CD4-positive, alpha-beta memory T cell (primary cell): Measurements from ENCODE around the gene TFCP2L1. TPM values are rescaled to one million over a fixed set of nuclear protein-coding genes. Genes with fewer than 3 reads are reported as not detected.

Experiments used
- CTCF ChIA-PET: fragments of 350-600 bp; sonication (Branson Sonifier 250); formaldehyde crosslinking; loops from one replicate; lab custom pipeline; 2021; ENCODE audit warnings: inconsistent platforms; ENCODE audit not compliant: partially characterized antibody; lab: Charles Lee
- POLR2A ChIA-PET: fragments of 350-600 bp; sonication (Branson Sonifier 250); formaldehyde crosslinking; loops from one replicate; lab custom pipeline; 2021; ENCODE audit not compliant: partially characterized antibody; lab: Charles Lee
- DNase-seq, 5 donors: peaks; one replicate each; pipeline versions ENCODE4 v3.0.0 to v3.0.0-alpha.2; 2020 to 2022; ENCODE audit warnings: mixed read lengths in 1 of 5
- H3K27ac ChIP-seq: one replicate; pipeline ENCODE4 v1.7.0; 2013; ENCODE audit warnings: low read depth, low read length
- H3K27me3 ChIP-seq: 2 replicates; pipeline ENCODE4 v1.7.0; 2013; ENCODE audit warnings: mild to moderate bottlenecking, low read length, moderate library complexity; ENCODE audit not compliant: insufficient read depth
- H3K36me3 ChIP-seq: 2 replicates; pipeline ENCODE4 v1.7.0; 2013; ENCODE audit warnings: mild to moderate bottlenecking, low read length, moderate library complexity; ENCODE audit not compliant: insufficient read depth
- H3K4me1 ChIP-seq: 2 replicates; pipeline ENCODE4 v1.7.0; 2013; ENCODE audit warnings: mild to moderate bottlenecking, low read length, moderate library complexity; ENCODE audit not compliant: insufficient read depth
- H3K4me3 ChIP-seq, 2 donors: one replicate each; pipeline ENCODE4 v1.7.0; 2013; ENCODE audit warnings: low read length in 2 of 2, mild to moderate bottlenecking in 1 of 2
- H3K9me3 ChIP-seq, 2 donors: one replicate each; pipeline ENCODE4 v1.7.0; 2013; ENCODE audit warnings: low read length in 2 of 2, control low read depth in 1 of 2; ENCODE audit not compliant: control insufficient read depth in 1 of 2
- H3K27ac Mint-ChIP-seq, 7 donors: one replicate each; pipeline ENCODE4 v1.8.0; 2020 to 2021; ENCODE audit warnings: mixed read lengths in 7 of 7, mild to moderate bottlenecking in 6 of 7, inconsistent platforms in 3 of 7, moderate library complexity in 3 of 7
- H3K27me3 Mint-ChIP-seq, 2 donors: one replicate each; pipeline ENCODE4 v1.8.0; 2020 to 2021; ENCODE audit warnings: mixed read lengths in 2 of 2
- H3K36me3 Mint-ChIP-seq, 2 donors: one replicate each; pipeline ENCODE4 v1.8.0; 2020 to 2021; ENCODE audit warnings: mixed read lengths in 2 of 2, inconsistent platforms in 1 of 2, mild to moderate bottlenecking in 1 of 2
- H3K4me1 Mint-ChIP-seq, 4 donors: one replicate each; pipeline ENCODE4 v1.8.0; 2020 to 2021; ENCODE audit warnings: mixed read lengths in 4 of 4, mild to moderate bottlenecking in 1 of 4
- H3K4me3 Mint-ChIP-seq, 8 donors: one replicate each; pipeline ENCODE4 v1.8.0; 2020 to 2021; ENCODE audit warnings: mixed read lengths in 8 of 8, mild to moderate bottlenecking in 7 of 8, moderate library complexity in 6 of 8, inconsistent platforms in 3 of 8
- H3K9me3 Mint-ChIP-seq, 8 donors: one replicate each; pipeline ENCODE4 v1.8.0; 2020 to 2021; ENCODE audit warnings: mixed read lengths in 8 of 8, mild to moderate bottlenecking in 5 of 8, inconsistent platforms in 3 of 8, moderate library complexity in 1 of 8
- intact Hi-C: fragments of 100-400 bp; cut with micrococcal nuclease; formaldehyde crosslinking; loops from one replicate; pipeline ENCODE4 v1.15.1; 2023
- polyA plus RNA-seq, 2 donors: library from polyadenylated mRNA; unstranded; fragments of 300-500 nt; fragmentation: Illumina TruSeq; gene quantifications; one replicate each; pipeline ENCODE4 v1.2.3, GENCODE V29; 2021
- total RNA-seq, 2 experiments: library from RNA; stranded (reverse); gene quantifications; one replicate each; pipeline ENCODE4 v1.2.3, GENCODE V29; 2021

TFCP2L1 gene
- total and polyA plus RNA-seq, 4 experiments from 2014 or later: 0.06 TPM; not detected in 3

GRCh38 chr2:121192576-121192975 is 92.4 kb downstream of the TFCP2L1 start:
- intact Hi-C loops: no loop called here
- H3K4me1 ChIP-seq: no peaks in the 10 kb centered on the region
- Mint-ChIP-seq H3K27me3 (no peaks in the 10 kb centered on the region), H3K9me3 (peaks cover 0 to 3% (median 0%) of the 10 kb centered on the region in 8 donors), H3K27ac (peak overlapping the region in 1 of 7 donors; percentile 31), H3K4me1 (no peaks in the 10 kb centered on the region), H3K36me3 (no peaks in the 10 kb centered on the region), H3K4me3 (no peak overlapping the region)
- ChIA-PET POLR2A (no interaction called here), CTCF (no interaction called here)
- DNase-seq: no peak
- H3K27me3 ChIP-seq: no peaks in the 10 kb centered on the region
- H3K4me3 ChIP-seq: no peak overlapping the region
- H3K36me3 ChIP-seq: no peaks in the 10 kb centered on the region
- H3K9me3 ChIP-seq: no peaks in the 10 kb centered on the region
- no peak overlapping the region for H3K27ac ChIP-seq

GRCh38 chr2:121191191-121192170 is 93.5 kb downstream of the TFCP2L1 start:
- H3K4me1 Mint-ChIP-seq: no peaks in the 10 kb centered on the region
- no peaks in the 10 kb centered on the region for H3K27me3 ChIP-seq
- POLR2A ChIA-PET: no interaction called here
- CTCF ChIA-PET: no interaction called here
- no peaks in the 10 kb centered on the region for H3K4me1 ChIP-seq
- H3K27ac ChIP-seq: no peak overlapping the region
- H3K36me3 Mint-ChIP-seq: no peaks in the 10 kb centered on the region
- H3K9me3 Mint-ChIP-seq: peaks cover 0 to 3% (median 0%) of the 10 kb centered on the region in 8 donors
- H3K36me3 ChIP-seq: no peaks in the 10 kb centered on the region
- no peak overlapping the region for H3K4me3 ChIP-seq
- no peak overlapping the region for H3K4me3 Mint-ChIP-seq
- H3K27me3 Mint-ChIP-seq: no peaks in the 10 kb centered on the region
- intact Hi-C loops: no loop called here
- no peak overlapping the region for H3K27ac Mint-ChIP-seq
- DNase-seq: no peak
- H3K9me3 ChIP-seq: no peaks in the 10 kb centered on the region

DNA sequence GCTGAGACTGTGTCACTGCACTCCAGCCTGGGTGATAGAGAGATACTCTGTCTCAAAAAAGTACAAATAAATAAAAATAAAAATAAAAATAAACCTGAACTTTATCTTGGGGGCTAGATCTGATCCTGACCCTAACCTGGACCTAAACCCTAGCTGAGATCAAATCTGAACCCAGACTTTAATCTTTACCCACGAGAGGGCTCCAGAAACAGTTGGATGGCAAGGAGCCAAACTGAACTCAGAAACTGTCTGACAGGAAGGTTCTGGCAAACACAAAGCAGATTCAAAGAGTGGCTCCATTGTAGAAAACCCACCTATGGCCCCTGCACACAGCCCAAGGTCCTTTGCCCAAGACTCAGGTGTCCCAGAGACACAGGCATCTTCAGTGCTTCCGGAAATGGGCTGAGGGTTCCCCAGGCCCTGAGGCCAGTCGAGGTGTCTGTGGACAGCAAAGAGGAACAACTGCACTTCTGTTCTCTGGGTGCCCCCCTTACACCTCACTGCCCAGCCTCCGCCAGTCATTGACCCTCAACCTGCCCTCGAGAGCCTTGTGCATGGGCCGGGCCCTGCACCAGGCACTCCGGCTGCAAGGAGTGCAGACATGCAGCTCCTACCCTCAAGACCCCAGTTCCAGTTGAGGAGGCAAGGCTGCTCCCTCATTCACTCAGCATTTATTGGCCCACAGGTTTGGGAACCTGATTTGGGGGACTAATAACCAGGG is 95.2 kb downstream of the TFCP2L1 start:
- Histone ChIP-seq H3K27ac (no peak overlapping the region), H3K9me3 (no peaks in the 10 kb centered on the region), H3K4me1 (no peaks in the 10 kb centered on the region), H3K4me3 (no peak overlapping the region), H3K36me3 (no peaks in the 10 kb centered on the region), H3K27me3 (no peaks in the 10 kb centered on the region)
- POLR2A ChIA-PET: no interaction called here
- DNase-seq: no peak
- Mint-ChIP-seq H3K27ac (no peak overlapping the region), H3K36me3 (no peaks in the 10 kb centered on the region), H3K27me3 (no peaks in the 10 kb centered on the region), H3K4me1 (no peaks in the 10 kb centered on the region), H3K4me3 (no peak overlapping the region), H3K9me3 (peaks cover 0 to 3% (median 0%) of the 10 kb centered on the region in 8 donors)
- CTCF ChIA-PET: no interaction called here
- intact Hi-C loops: no loop called here

DNA sequence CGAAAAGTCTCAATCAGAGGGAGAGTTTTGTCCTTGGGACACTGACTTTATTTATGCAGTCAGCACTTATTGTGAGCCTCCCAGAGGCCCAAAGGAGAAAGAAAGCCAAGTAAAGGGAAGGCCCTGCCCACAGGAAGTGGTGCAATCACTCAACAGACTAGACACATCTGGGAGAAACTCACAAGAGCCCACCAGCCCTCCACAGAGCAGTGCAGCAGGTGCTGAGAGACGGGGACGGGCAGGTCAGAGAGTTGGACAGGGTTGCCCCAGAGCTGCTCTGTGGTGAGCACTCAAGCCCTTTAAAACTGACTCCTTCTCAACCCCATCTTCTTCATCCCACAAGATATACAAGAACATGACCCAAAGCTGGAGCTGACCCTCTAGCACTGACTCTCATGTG is 96.0 kb downstream of the TFCP2L1 start:
- Mint-ChIP-seq H3K4me3 (no peak overlapping the region), H3K4me1 (no peaks in the 10 kb centered on the region), H3K27ac (no peak overlapping the region), H3K36me3 (no peaks in the 10 kb centered on the region), H3K9me3 (peaks cover 0 to 3% (median 0%) of the 10 kb centered on the region in 8 donors), H3K27me3 (no peaks in the 10 kb centered on the region)
- CTCF ChIA-PET: no interaction called here
- Histone ChIP-seq H3K36me3 (no peaks in the 10 kb centered on the region), H3K27me3 (no peaks in the 10 kb centered on the region), H3K4me3 (no peak overlapping the region), H3K27ac (no peak overlapping the region), H3K4me1 (no peaks in the 10 kb centered on the region), H3K9me3 (no peaks in the 10 kb centered on the region)
- POLR2A ChIA-PET: no interaction called here
- no peak for DNase-seq
- intact Hi-C loops: no loop called here

DNA sequence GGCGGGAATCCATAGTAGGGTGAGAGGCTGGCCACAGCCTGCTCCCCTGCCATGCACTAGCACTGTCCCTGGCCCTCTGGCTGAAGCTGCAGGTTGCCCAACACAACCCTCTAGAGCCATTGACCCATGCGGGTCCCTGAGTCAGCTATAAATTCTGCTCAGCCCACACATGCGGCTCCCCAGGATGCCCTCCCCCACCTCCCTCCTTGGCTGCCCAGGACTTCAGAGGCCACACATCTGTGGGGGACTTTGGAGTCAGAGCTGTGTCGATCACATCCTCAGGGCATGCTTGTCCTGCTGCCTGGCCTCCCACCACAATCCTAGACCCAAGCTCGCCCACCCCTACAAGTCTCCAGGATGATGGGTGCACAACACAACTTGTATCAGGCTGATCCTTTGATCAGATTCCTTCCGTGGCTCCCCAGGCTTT is 97.0 kb downstream of the TFCP2L1 start:
- H3K9me3 Mint-ChIP-seq: peaks cover 0 to under 1% (median 0%) of the 10 kb centered on the region in 8 donors
- no peaks in the 10 kb centered on the region for H3K9me3 ChIP-seq
- CTCF ChIA-PET: no interaction called here
- no peak overlapping the region for H3K27ac ChIP-seq
- POLR2A ChIA-PET: no interaction called here
- H3K4me3 ChIP-seq: no peak overlapping the region
- no peaks in the 10 kb centered on the region for H3K4me1 ChIP-seq
- H3K36me3 ChIP-seq: no peaks in the 10 kb centered on the region
- H3K36me3 Mint-ChIP-seq: no peaks in the 10 kb centered on the region
- H3K27me3 ChIP-seq: no peaks in the 10 kb centered on the region
- H3K27ac Mint-ChIP-seq: no peak overlapping the region
- no peak overlapping the region for H3K4me3 Mint-ChIP-seq
- intact Hi-C loops: no loop called here
- DNase-seq: no peak
- no peaks in the 10 kb centered on the region for H3K4me1 Mint-ChIP-seq
- no peaks in the 10 kb centered on the region for H3K27me3 Mint-ChIP-seq

DNA sequence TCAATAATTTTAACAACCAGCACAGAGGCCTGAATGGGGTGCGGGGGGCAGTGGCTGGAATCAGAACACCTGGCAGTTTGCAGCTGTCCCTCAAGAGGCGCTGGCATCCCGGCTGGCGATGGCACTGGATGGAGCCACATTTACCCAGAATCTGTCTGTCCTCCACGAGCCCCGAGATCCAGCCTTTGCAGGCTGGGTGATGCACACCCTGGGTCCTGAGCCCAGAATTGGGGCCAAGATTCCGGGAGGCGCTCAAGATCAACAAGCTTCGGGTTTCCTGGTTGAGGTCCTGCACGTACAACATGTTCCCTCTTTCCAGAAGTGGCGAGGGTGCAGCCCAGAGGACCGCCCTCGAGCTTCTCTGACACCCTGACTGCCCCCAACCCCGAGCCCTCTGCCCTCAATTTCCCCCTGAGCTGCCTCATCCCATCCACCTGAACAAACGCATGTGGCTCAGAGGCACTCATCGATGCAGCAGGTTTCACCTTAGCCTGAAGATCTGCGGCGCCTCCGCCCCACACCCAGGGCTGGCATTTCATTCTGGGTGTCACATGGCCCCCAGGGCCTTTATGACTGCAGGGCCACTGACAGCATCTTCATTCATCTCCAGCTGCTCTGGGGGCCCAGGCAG is 97.5 kb downstream of the TFCP2L1 start:
- Mint-ChIP-seq H3K9me3 (no peaks in the 10 kb centered on the region), H3K4me1 (no peaks in the 10 kb centered on the region), H3K4me3 (no peak overlapping the region), H3K27ac (no peak overlapping the region), H3K36me3 (no peaks in the 10 kb centered on the region), H3K27me3 (no peaks in the 10 kb centered on the region)
- ChIA-PET CTCF (no interaction called here), POLR2A (no interaction called here)
- Histone ChIP-seq H3K36me3 (no peaks in the 10 kb centered on the region), H3K4me1 (no peaks in the 10 kb centered on the region), H3K27me3 (no peaks in the 10 kb centered on the region), H3K4me3 (no peak overlapping the region), H3K9me3 (no peaks in the 10 kb centered on the region), H3K27ac (no peak overlapping the region)
- DNase-seq: no peak
- intact Hi-C loops: no loop called here

DNA sequence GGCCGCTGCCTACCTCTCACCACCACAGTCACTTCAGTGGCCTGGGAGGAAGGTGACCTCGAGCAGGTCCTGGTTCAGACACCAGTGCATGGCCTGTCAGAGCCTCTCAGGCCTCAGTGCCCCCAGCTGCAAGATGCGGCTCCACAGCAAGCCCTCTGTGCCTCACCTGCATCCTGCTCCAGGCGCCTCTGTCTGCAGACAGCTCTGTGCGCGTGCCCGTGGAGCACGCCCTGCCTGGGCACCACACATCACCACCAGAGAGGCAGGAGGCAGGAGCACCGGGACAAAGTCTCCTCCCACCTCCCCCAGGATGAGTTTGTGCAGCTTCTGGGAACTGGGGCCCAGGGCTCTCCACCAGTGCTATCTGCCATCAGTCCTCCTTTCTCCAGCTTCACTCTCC is 98.7 kb downstream of the TFCP2L1 start:
- intact Hi-C loops: no loop called here
- H3K27ac ChIP-seq: no peak overlapping the region
- H3K27me3 ChIP-seq: no peaks in the 10 kb centered on the region
- no peak overlapping the region for H3K4me3 ChIP-seq
- ChIA-PET CTCF (no interaction called here), POLR2A (no interaction called here)
- H3K4me1 ChIP-seq: no peaks in the 10 kb centered on the region
- no peaks in the 10 kb centered on the region for H3K36me3 ChIP-seq
- no peaks in the 10 kb centered on the region for H3K9me3 ChIP-seq
- Mint-ChIP-seq H3K27me3 (no peaks in the 10 kb centered on the region), H3K4me3 (no peak overlapping the region), H3K9me3 (no peaks in the 10 kb centered on the region), H3K27ac (no peak overlapping the region), H3K36me3 (no peaks in the 10 kb centered on the region), H3K4me1 (no peaks in the 10 kb centered on the region)
- no peak for DNase-seq
